HPDE6-E6E7 (cell line): ENCODE data around the gene IDI1.

Experiments used
- DNase-seq: peaks from one replicate; pipeline ENCODE4 v3.0.0; 2011; ENCODE audit warnings: missing footprints; ENCODE audit errors: extremely low spot score

The IDI1 gene

DNA sequence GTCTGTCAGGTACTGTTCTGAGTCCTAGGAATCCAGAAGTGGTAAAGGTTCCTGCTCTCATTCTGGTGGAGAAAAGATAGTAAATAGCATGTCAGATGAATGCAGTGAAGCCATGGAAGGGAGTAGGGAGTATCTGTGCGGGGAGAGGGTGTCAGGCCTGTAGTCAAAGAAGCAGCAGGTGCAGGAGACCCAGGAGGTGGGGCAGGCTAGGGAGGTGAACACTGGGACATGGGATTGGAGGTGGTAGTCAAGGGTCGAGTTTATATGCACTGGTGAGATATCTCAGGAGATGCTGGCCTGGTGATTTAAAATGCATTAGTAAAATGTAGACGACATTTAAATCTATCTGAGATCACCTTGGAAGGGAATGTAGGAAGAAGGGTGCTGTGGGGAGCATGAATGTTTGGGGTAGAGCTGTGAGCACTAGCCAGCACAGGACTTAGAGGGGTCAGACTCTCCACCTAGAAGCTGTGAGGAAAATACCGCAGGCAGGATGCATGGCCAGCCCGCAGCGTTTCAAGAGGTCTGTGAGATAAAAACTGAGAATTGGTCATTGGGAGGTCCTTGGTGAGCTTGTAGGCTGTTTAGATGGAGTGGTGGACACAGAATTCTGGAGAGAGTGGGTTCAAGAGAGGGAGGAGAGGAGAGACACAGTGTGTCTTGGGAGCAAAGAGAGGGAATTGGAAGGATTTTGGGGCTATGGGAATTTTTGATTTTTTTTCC is 53.9 kb downstream of the IDI1 start:
- no peak for DNase-seq

DNA sequence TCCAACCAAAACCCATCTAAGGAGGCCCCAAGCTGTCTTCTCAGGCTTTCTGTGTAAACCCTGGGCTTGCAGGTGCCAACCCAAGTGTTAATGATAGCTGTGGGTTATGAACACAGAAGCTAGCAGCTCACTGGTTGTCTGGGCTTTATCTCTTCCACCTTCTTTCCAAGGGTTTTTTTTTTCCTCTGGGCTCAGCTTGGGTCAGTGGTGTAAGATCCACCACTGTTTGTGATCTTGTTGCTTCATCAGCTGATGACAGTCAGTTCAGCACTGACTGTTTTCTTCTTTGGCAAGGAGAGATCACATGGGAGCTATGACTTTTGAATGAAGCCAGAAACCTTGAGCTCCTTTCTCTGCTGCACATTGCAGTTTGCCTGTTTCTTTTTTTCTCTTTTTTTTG is 56.0 kb downstream of the IDI1 start:
- DNase-seq: no peak

DNA sequence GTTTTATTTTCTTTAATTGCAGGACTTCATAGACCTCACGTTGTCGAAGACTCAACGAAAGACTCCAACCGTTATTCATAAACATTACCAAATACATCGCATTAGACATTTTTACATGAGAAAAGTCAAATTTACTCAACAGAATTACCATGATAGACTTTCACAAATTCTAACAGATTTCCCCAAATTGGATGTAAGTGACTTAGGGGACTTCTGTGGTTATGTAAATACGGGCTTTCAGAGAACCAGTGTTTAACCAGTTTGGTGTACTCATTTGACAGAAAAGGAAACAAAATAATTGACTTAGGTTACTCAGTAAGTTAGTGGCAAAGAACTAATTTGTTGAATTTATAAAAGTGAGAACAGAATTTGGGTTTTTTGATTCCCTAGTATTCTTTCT is 56.5 kb downstream of the IDI1 start:
- no peak for DNase-seq

DNA sequence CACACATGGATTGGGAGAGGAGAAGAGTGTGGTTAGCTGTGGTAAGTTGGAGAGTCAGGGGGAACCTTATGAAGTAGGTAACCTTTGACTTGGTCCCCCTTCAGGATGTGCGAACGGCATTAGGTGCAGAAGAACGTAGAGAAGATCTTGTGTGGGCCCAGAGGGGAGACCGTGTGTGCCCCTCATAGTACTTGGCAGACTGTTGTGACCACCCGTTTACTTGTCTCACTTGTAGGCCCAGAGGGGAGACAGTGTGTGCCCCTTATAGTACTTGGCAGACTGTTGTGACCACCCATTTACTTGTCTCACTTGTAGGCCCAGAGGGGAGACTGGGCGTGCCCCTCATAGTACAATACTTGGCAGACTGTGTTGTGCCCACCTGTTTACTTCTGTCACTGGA is 58.1 kb downstream of the IDI1 start:
- DNase-seq: no peak
